ENCODE measurements around the gene MAN2C1.
"Not testable (repeated sequence)": the region's sequence is repeated elsewhere in the genome, so short reads cannot be mapped to it uniquely, and the experiment has no call there.

The MAN2C1 gene

GRCh38 chr15:75346796-75347221, 21.6 kb downstream of the MAN2C1 start, which contains the start of gene NEIL1:
Gene NEIL1, plus strand, starts transcription at chr15:75347039. Its CDS starts 1,867 bp downstream, at chr15:75348906.
- no peak for DNase-seq (ENCODE audit: low read depth in 3 of 3)

GRCh38 chr15:75343953-75344352, 24.5 kb downstream of the MAN2C1 start:
- not testable (repeated sequence) for DNase-seq (ENCODE audit: low read depth in 3 of 3)

DNA sequence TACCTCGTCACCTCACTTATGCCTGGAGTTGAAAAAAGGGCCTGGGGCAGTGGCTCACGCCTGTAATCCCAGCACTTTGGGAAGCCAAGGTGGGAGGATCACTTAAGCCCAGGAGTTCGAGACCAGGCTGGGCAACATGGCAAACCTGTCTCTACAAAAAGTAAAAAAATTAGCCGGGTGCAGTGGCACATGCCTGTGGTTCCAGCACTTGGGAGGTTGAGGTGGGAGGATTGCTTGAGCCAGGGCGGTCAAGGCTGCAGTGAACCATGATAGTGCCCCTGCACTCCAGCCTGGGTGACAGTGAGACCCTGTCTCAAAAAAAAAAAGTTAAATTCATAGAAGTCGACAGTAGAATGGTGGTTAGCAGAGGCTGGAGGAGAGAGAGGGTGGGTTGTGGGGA, 26.2 kb downstream of the MAN2C1 start:
- DNase-seq (ENCODE audit: low read depth in 3 of 3), result no peak

DNA sequence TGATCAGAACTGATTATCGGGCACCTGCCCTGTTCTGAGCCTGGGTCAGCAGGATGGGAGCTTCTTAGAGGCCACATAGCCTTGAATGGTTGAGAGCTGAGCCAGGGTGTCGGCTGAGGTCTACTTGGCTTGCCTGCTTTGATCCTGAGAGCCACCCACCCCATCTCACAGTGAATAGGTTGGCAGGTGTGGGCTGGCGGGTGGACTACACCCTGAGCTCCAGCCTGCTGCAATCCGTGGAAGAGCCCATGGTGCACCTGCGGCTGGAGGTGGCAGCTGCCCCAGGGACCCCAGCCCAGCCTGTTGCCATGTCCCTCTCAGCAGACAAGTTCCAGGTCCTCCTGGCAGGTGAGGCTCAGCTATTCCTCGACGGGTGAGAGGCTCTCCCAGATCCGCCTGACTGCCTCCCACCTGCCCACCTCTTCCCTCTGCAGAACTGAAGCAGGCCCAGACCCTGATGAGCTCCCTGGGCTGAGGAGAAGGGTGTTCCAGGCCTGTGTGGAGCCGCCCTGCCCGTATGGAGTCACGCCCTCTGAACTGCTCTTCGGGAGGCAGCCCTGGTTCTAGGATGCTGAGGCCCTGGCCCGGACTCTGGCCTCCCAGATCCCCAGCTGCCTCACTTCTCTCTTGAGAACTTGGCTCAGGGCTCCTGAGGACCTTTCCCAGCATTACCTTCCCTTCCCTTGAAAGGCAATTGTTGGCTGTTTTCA, 28.7 kb downstream of the MAN2C1 start:
- no peak for DNase-seq (ENCODE audit: low read depth in 3 of 3)

GRCh38 chr15:75338661-75339240, 29.7 kb downstream of the MAN2C1 start:
- DNase-seq (ENCODE audit: low read depth in 3 of 3), result no peak

GRCh38 chr15:75335705-75336355, 32.6 kb downstream of the MAN2C1 start, which contains the start of gene COMMD4:
Gene COMMD4, plus strand, starts transcription at chr15:75336063. Its CDS starts 27 bp downstream, at chr15:75336090.
- peak; percentile 83 to 88 (median 86) for DNase-seq (ENCODE audit: low read depth in 3 of 3)

DNA sequence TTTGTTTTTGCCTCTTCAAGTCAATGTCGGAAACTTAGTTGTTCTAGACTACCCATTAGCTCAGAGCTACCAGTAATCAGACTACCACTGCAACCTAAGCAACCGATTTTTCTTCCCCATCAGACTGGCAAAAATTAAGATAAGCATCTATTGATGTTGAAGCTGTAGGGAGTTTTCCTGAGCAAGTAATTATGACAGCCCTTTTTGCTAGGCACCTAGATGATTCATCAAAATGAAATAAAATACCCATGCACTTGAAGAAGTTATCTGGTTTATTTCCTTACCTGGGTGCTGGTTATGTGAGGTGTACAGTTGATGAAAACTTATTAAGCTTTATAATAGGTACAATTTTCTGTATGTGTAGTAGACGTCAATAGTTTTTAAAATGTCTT, 33.1 kb downstream of the MAN2C1 start:
- DNase-seq (ENCODE audit: low read depth in 3 of 3), result no peak

DNA sequence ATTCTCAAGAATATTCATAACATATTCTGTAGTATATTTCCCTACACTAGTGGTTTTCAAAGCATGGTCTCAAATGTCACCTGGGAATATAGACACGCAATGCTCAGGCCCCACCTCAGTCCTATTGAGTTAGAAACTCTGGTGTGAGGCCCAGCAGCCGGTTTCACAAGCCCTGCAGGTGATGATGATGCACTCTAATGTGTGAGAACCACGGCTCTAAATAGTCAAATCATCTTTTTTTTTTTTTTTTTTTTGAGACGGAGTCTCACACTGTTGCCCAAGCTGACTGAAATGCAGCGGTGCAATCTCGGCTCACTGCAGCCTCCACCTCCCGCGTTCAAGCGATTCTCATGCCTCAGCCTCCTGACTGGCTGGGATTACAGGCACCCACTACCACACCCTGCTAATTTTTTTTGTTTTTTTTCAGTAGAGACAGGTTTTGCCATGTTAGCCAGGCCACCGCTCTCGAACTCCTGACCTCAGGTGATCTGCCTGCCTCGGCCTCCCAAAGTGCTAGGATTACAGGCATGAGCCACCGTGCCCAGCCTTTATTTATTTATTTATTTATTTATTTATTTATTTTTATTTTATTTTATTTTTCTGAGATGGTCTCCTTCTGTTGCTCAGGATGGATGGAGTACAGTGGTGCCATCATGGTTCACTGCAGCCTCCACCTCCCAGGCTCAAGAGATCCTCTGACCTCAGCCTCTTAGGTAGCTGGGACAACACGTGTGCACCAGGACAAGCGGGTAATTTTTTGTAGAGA, 34.6 kb downstream of the MAN2C1 start:
- DNase-seq (ENCODE audit: low read depth in 3 of 3), result not testable (repeated sequence)

DNA sequence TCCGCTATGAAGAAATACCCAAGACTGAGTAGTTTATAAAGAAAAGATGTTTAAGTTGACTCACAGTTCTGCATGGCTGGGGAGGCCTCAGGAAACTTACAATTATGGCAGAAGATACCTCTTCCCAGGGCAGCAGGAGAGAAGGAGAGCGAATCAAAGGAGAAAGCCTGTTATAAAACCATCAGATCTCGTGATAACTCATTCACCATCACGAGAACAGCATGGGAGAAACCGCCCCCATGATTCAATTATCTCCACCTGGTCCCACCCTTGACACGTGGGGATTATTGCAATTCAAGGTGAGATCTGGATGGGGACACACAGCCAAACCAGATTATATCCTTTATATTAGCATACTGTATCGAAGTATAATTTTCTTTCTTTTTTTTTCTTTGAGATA, 36.3 kb downstream of the MAN2C1 start:
- DNase-seq (ENCODE audit: low read depth in 3 of 3), result not testable (repeated sequence)

GRCh38 chr15:75329571-75329970, 38.8 kb downstream of the MAN2C1 start:
- no peak for DNase-seq (ENCODE audit: low read depth in 3 of 3)

GRCh38 chr15:75328493-75329314, 39.7 kb downstream of the MAN2C1 start:
- no peak for DNase-seq (ENCODE audit: low read depth in 3 of 3)

DNA sequence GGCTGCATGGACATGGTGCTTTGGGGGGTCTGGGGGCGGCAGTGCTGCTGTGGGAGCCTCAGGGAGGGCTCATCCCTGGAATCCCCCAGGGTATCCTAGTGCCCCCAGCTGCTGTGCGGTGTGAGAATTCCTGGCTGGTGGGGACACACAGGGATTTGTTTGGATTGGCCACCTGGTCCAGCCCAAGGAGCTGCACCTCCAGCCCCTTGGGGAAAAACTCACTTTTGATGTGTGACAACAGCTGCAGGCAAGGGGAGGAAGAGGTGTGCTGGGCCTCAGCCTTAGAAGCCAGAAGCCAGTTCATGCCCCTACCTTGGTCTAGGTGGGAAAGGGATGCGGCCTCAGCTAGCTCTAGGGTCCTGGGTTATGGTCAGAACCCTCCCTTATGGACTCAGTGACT, 40.9 kb downstream of the MAN2C1 start:
- no peak for DNase-seq (ENCODE audit: low read depth in 3 of 3)

- no peak for DNase-seq (ENCODE audit: low read depth in 3 of 3)
These were observed 41.4 kb downstream of the MAN2C1 start for GRCh38 chr15:75327005-75327404.

DNA sequence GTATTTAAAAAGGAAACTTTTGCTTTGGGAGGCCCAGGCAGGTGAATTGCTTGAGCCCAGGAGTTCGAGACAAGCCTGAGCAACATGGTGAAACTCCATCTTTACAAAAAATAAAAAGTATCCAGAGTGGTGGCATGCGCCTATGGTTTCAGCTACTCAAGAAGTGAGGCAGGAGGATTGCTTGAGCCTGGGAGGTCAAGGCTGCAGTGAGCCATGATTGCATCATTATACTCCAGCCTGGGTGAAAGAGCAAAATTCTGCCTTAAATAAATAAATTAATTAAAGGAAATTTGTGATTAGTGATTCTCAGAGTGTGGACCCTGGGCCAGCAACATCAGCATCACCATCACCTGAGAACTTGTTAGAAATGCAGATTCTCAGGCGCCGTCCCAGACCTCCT, 42.5 kb downstream of the MAN2C1 start:
- no peak for DNase-seq (ENCODE audit: low read depth in 3 of 3)

- no peak for DNase-seq (ENCODE audit: low read depth in 3 of 3)
These were observed 46.7 kb downstream of the MAN2C1 start for GRCh38 chr15:75321711-75322110.

DNA sequence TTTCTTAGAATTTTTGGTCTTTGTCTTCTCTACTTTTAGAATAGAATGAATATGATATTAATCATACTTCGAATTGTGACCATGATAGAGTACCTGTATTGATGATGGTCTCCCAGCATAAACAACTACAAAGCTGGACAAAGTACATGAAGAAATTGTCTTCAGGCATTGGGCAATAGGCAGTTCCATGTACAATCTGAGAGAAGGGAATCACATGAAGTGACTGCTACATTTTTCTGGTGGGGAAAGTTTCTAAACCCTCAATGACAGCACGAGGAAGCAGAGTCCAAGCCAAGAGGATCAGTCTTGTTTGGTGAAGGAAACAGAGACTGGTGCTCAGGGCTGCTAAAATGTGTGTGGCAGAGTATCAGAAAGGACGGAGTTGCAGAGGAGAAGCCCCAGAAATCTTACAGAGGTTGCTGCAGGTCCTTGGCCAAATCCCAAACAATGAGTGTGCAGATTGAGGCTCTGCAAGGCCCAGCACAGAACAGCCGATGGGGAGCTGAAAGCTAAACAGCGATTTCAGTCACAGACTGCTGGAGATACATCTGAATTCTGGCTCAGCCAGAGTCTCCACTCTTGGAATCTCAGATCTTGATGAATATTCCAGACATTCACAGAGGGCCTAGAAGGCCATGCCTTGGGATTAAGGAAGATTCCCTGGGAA, 49.0 kb downstream of the MAN2C1 start:
- DNase-seq (ENCODE audit: low read depth in 3 of 3), result not testable (repeated sequence)

- no peak for DNase-seq (ENCODE audit: low read depth in 3 of 3)
These were observed 53.7 kb downstream of the MAN2C1 start for GRCh38 chr15:75314552-75315290.

GRCh38 chr15:75313116-75313845, 55.1 kb downstream of the MAN2C1 start:
- no peak for DNase-seq (ENCODE audit: low read depth in 3 of 3)

DNA sequence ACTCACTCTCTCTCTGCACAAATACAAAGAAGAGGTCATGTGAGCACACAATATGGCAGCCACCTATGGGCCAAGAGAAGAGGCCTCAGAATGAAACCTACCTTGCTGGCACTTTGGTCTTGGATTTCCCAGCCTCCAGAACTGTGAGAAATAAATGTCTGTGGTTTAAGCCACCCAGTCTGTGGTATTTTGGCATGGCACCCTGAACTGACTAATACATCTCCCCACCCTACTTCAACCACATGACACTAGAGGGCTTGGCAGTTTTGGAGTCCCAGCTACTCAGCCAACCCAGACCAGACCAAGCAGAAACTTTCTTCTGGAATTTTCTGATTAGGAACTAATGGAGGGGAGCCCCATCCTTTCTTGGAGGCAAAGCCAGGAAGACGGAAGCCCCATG, 55.9 kb downstream of the MAN2C1 start:
- not testable (repeated sequence) for DNase-seq (ENCODE audit: low read depth in 3 of 3)
